ENCODE data around the gene ZNF750.

The ZNF750 gene

GRCh38 chr17:82810644-82811430 lies 29.0 kb downstream of the ZNF750 start:
- DNase-seq = no peak

GRCh38 chr17:82808921-82809905 lies 30.6 kb downstream of the ZNF750 start:
- DNase-seq = no peak

- no peak for DNase-seq
Measured at GRCh38 chr17:82808006-82808405, 31.8 kb downstream of the ZNF750 start.

- DNase-seq = no peak
Measured at GRCh38 chr17:82807562-82807961, 32.3 kb downstream of the ZNF750 start.

- DNase-seq = no peak
Measured at GRCh38 chr17:82807101-82807500, 32.7 kb downstream of the ZNF750 start.

- DNase-seq = no peak
Measured at GRCh38 chr17:82806645-82807044, 33.2 kb downstream of the ZNF750 start.

- no peak for DNase-seq
Measured at GRCh38 chr17:82805823-82806222, 34.0 kb downstream of the ZNF750 start.

- DNase-seq = no peak
Measured at GRCh38 chr17:82805254-82805653, 34.6 kb downstream of the ZNF750 start.

- no peak for DNase-seq
Measured at GRCh38 chr17:82804442-82805191, 35.2 kb downstream of the ZNF750 start.

GRCh38 chr17:82803606-82804005 lies 36.2 kb downstream of the ZNF750 start:
- no peak for DNase-seq

GRCh38 chr17:82803185-82803584 lies 36.6 kb downstream of the ZNF750 start:
- no peak for DNase-seq

GRCh38 chr17:82802075-82802780 lies 37.6 kb downstream of the ZNF750 start:
- DNase-seq = no peak

- no peak for DNase-seq
Measured at GRCh38 chr17:82801377-82801970, 38.3 kb downstream of the ZNF750 start.

- no peak for DNase-seq
Measured at GRCh38 chr17:82800885-82801284, 38.9 kb downstream of the ZNF750 start.

GRCh38 chr17:82799591-82799990 lies 40.2 kb downstream of the ZNF750 start:
- no peak for DNase-seq

- DNase-seq = no peak
Measured at GRCh38 chr17:82798752-82799151, 41.1 kb downstream of the ZNF750 start.

- no peak for DNase-seq
Measured at GRCh38 chr17:82797061-82797460, 42.8 kb downstream of the ZNF750 start.

GRCh38 chr17:82795615-82796014 lies 44.2 kb downstream of the ZNF750 start:
- DNase-seq = no peak

- DNase-seq = no peak
Measured at GRCh38 chr17:82794781-82795482, 44.9 kb downstream of the ZNF750 start.

GRCh38 chr17:82793974-82794630 lies 45.7 kb downstream of the ZNF750 start:
- no peak for DNase-seq

GRCh38 chr17:82791532-82791931 lies 48.3 kb downstream of the ZNF750 start:
- no peak for DNase-seq

Measured in bone marrow (tissue), 2 donors.